ENCODE results near the gene STK16.

DNA sequence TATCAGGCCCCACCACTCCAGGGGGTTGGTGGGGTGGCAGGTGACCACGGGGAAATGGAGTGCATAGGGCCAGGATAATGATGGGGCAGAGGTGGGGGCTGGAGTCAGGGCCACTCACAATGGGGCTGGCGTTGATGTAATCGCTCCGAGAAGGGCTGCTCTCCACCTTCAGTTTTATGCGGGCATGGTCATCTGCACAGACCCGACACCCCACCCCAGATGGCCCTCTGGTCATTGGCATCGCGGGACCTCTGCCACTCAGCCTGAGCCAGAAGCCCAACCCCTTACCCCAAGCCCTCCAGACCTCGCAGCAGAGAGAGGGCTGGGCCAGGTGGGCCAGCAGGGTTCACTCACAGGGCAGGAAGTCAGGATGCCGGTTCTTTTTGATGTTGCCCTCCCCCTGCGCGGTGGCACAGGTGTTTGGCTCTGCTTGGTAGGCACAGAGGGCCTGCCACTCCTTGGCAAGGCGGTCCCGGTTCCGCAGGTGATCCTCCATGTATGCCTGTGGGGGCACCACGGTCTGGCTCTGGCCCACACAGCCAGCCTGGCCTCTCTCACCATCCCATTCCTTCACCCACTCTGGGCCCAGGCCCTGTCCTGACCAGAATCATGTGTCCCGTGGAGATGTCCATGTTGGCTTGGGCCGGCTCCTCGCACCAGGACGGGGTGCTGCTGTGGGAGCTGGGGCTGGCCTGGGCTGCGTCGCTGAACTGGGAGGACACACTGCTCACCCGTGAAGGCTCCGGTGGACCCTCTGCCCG lies 51.5 kb downstream of the STK16 start:
- TF ChIP-seq, protein P1, sequence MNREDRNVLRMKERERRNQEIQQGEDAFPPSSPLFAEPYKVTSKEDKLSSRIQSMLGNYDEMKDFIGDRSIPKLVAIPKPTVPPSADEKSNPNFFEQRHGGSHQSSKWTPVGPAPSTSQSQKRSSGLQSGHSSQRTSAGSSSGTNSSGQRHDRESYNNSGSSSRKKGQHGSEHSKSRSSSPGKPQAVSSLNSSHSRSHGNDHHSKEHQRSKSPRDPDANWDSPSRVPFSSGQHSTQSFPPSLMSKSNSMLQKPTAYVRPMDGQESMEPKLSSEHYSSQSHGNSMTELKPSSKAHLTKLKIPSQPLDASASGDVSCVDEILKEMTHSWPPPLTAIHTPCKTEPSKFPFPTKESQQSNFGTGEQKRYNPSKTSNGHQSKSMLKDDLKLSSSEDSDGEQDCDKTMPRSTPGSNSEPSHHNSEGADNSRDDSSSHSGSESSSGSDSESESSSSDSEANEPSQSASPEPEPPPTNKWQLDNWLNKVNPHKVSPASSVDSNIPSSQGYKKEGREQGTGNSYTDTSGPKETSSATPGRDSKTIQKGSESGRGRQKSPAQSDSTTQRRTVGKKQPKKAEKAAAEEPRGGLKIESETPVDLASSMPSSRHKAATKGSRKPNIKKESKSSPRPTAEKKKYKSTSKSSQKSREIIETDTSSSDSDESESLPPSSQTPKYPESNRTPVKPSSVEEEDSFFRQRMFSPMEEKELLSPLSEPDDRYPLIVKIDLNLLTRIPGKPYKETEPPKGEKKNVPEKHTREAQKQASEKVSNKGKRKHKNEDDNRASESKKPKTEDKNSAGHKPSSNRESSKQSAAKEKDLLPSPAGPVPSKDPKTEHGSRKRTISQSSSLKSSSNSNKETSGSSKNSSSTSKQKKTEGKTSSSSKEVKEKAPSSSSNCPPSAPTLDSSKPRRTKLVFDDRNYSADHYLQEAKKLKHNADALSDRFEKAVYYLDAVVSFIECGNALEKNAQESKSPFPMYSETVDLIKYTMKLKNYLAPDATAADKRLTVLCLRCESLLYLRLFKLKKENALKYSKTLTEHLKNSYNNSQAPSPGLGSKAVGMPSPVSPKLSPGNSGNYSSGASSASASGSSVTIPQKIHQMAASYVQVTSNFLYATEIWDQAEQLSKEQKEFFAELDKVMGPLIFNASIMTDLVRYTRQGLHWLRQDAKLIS (CRISPR knock-in tag; IDR thresholded peaks at IDR 0.05) = no peak
- TF ChIP-seq ZNF274 (CRISPR knock-in tag; IDR thresholded peaks at IDR 0.05) = no peak
